Vagina (tissue), 2 donors: ENCODE data around the gene POU6F2.

Source experiments
- CTCF ChIP-seq, 3 experiments: fragments of 450-650 bp in 2 of 3; fragments of 200-600 bp in 1 of 3; sonication (generic) in 1 of 3; IDR thresholded peaks; one replicate each; pipeline ENCODE4 v1.5.1; 2017 to 2019; ENCODE audit warnings: antibody characterized with exemption in 3 of 3, mild to moderate bottlenecking in 2 of 3, moderate library complexity in 2 of 3
- POLR2A ChIP-seq, 2 donors: fragments of 450-650 bp; IDR thresholded peaks; one replicate each; pipeline ENCODE4 v1.6.1; 2017; ENCODE audit warnings: antibody characterized with exemption in 2 of 2, mild to moderate bottlenecking in 2 of 2, moderate library complexity in 2 of 2

- no peak for TF ChIP-seq CTCF (IDR thresholded peaks at IDR 0.05)
- no peak for TF ChIP-seq POLR2A (IDR thresholded peaks at IDR 0.05)
Measured at GRCh38 chr7:39404907-39405306, 427.2 kb downstream of the POU6F2 start.
